HepG2 (cell line): Measurements from ENCODE around the gene ZKSCAN5. TPM values are rescaled to one million over a fixed set of nuclear protein-coding genes. Genes with fewer than 3 reads are reported as not detected.

Source experiments
- ARNT2 ChIP-seq: sonication (generic); formaldehyde crosslinking; IDR thresholded peaks from 2 replicates; pipeline ENCODE4 v1.8.0; 2022; ENCODE audit warnings: mild to moderate bottlenecking, low read depth, missing genetic modification reagents, moderate library complexity
- BCL6 ChIP-seq: IDR thresholded peaks from 2 replicates; pipeline ENCODE4 v1.6.1; 2016; ENCODE audit warnings: missing genetic modification reagents, missing compliant biosample characterization
- ERF ChIP-seq: IDR thresholded peaks from 2 replicates; pipeline ENCODE4 v1.6.1; 2018; ENCODE audit warnings: missing biosample characterization, missing genetic modification reagents
- ETV5 ChIP-seq: IDR thresholded peaks from 2 replicates; pipeline ENCODE4 v1.6.1; 2018; ENCODE audit warnings: missing biosample characterization, missing genetic modification reagents, inconsistent platforms, borderline replicate concordance
- FLYWCH1 ChIP-seq: sonication (generic); formaldehyde crosslinking; IDR thresholded peaks from 2 replicates; pipeline ENCODE4 v1.8.1; 2023; ENCODE audit warnings: mild to moderate bottlenecking, missing genetic modification reagents
- GZF1 ChIP-seq: sonication (generic); formaldehyde crosslinking; IDR thresholded peaks from 2 replicates; pipeline ENCODE4 v1.5.1; 2020; ENCODE audit warnings: mild to moderate bottlenecking, missing genetic modification reagents
- JARID2 ChIP-seq: sonication (generic); formaldehyde crosslinking; IDR thresholded peaks from 2 replicates; pipeline ENCODE4 v1.8.1; 2023; ENCODE audit warnings: missing genetic modification reagents, inconsistent platforms; ENCODE audit not compliant: insufficient replicate concordance
- KLF11 ChIP-seq: IDR thresholded peaks from 2 replicates; pipeline ENCODE4 v1.6.1; 2016; ENCODE audit warnings: missing compliant biosample characterization
- KLF9 ChIP-seq: IDR thresholded peaks from 2 replicates; pipeline ENCODE4 v1.6.1; 2016; ENCODE audit warnings: low read depth
- NR2F2 ChIP-seq: IDR thresholded peaks from 2 replicates; pipeline ENCODE4 v1.6.1; 2012; ENCODE audit warnings: low read depth, inconsistent platforms, borderline replicate concordance
- SP2 ChIP-seq: sonication (generic); formaldehyde crosslinking; IDR thresholded peaks from 2 replicates; pipeline ENCODE4 v1.5.1; 2020; ENCODE audit warnings: mild to moderate bottlenecking, missing genetic modification reagents
- TBX2 ChIP-seq: sonication (generic); formaldehyde crosslinking; IDR thresholded peaks from 2 replicates; pipeline ENCODE4 v1.5.0; 2020; ENCODE audit warnings: missing genetic modification reagents, mild to moderate bottlenecking, borderline replicate concordance
- ZBTB8A ChIP-seq: sonication (generic); formaldehyde crosslinking; IDR thresholded peaks from 2 replicates; pipeline ENCODE4 v1.4.0; 2020; ENCODE audit warnings: mild to moderate bottlenecking, low read depth, missing genetic modification reagents, borderline replicate concordance
- ZNF207 ChIP-seq: fragments of 450-650 bp; IDR thresholded peaks from 2 replicates; pipeline ENCODE4 v1.6.1; 2016; ENCODE audit warnings: antibody characterized with exemption, borderline replicate concordance
- ZNF674 ChIP-seq: sonication (generic); formaldehyde crosslinking; IDR thresholded peaks from 2 replicates; pipeline ENCODE4 v1.5.0; 2020; ENCODE audit warnings: low read depth, mild to moderate bottlenecking, missing genetic modification reagents
- ZNF709 ChIP-seq: sonication (generic); formaldehyde crosslinking; IDR thresholded peaks from 2 replicates; pipeline ENCODE4 v1.5.0; 2020; ENCODE audit warnings: mild to moderate bottlenecking, missing genetic modification reagents
- ZNF724P ChIP-seq: sonication (generic); formaldehyde crosslinking; IDR thresholded peaks from 2 replicates; pipeline ENCODE4 v1.8.0; 2022; ENCODE audit warnings: missing genetic modification reagents, borderline replicate concordance
- ZNF746 ChIP-seq: sonication (generic); formaldehyde crosslinking; IDR thresholded peaks from 2 replicates; pipeline ENCODE4 v1.8.0; 2022; ENCODE audit warnings: mild to moderate bottlenecking, missing genetic modification reagents
- ZNF839 ChIP-seq: sonication (generic); formaldehyde crosslinking; IDR thresholded peaks from 2 replicates; pipeline ENCODE4 v1.4.0; 2020; ENCODE audit warnings: missing genetic modification reagents, mild to moderate bottlenecking, borderline replicate concordance
- ZNF878 ChIP-seq: sonication (generic); formaldehyde crosslinking; IDR thresholded peaks from 2 replicates; pipeline ENCODE4 v1.8.1; 2023; ENCODE audit warnings: mild to moderate bottlenecking, missing genetic modification reagents, moderate library complexity
- polyA plus RNA-seq, 8 experiments: library from polyadenylated mRNA; depleted of rRNA in 3 of 8; stranded (reverse) in 7 of 8; unstranded in 1 of 8; fragments of >200 nt; fragmentation: Illumina TruSeq in 4 of 8; extraction: Trizol in 4 of 8; gene quantifications; 2 replicates each; pipeline versions ENCODE4 v1.2.1 to v1.2.3, GENCODE V29; 2011 to 2016; ENCODE audit warnings: low read depth in 4 of 8, missing spikeins in 1 of 8, mixed read lengths in 1 of 8; ENCODE audit not compliant: insufficient read depth in 1 of 8
- total RNA-seq, 5 experiments: library from RNA; depleted of rRNA; stranded (reverse); fragments of >200 nt; fragmentation: Illumina TruSeq; extraction: Trizol; gene quantifications; 2 replicates each; pipeline ENCODE4 v1.2.3, GENCODE V29; 2016; ENCODE audit warnings: low read depth in 1 of 5
- TF ChIP-seq, protein P1 (sequence below): sonication (generic); formaldehyde crosslinking; IDR thresholded peaks from 2 replicates; pipeline ENCODE4 v1.4.0; 2020; ENCODE audit warnings: missing genetic modification reagents
- TF ChIP-seq, protein P2 (sequence below): sonication (generic); formaldehyde crosslinking; IDR thresholded peaks from 2 replicates; pipeline ENCODE4 v1.4.0; 2020; ENCODE audit warnings: missing genetic modification reagents; ENCODE audit errors: not compliant biosample characterization
- TF ChIP-seq, protein P3 (sequence below): sonication (generic); formaldehyde crosslinking; IDR thresholded peaks from 2 replicates; pipeline ENCODE4 v1.5.1; 2020; ENCODE audit warnings: mild to moderate bottlenecking, missing genetic modification reagents, borderline replicate concordance

The ZKSCAN5 gene
- total and polyA plus RNA-seq, 2 of the 13 experiments (the other 11 are each of a cell fraction or from before 2014, with no cell fraction given), result 5.5 to 11.7 TPM

DNA sequence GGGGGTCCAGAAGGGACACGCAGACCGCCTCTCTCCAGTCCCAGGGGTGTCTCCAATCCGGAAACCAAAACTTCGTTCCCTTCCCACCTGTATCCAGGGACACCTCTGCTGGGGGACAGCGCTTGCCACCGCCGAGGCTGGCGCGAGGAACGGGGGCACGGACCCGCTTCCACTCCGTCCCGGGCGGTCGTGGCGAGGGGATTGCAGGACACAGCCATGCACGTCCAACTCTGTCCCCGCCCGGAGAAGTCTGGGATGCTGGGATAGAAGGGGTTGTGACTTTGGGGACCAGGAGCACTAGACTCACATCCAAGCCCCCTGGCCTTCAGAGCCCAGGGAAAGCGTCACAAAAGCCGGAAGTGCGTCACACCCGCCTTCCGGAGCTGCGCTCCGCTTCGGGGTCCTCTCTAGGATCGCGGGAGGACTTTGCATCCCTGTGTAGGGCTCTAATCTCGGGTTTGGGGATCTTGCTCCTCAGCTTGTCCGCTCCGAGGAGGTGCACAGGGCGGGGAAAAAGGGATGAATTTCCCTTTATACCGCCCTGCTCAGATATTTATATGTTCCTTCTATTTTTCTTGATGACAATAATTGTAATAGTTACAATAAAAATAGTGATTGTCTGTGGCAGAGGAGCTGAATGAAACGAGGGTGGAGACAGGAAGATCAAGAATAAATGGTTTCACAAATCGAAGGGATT is 47.5 kb downstream of the ZKSCAN5 start, which contains the start of gene FAM200A (continued):
- no peak for TF ChIP-seq JARID2
- no peak for TF ChIP-seq NR2F2
- 0 out of 2 replicates have a peak, but pooled peaks have one; percentile 68 for TF ChIP-seq ZNF839
- TF ChIP-seq TBX2 (CRISPR knock-in tag), result peak; percentile 57; the same call in 1 of the 2 replicates
- no peak for TF ChIP-seq ZBTB8A
- TF ChIP-seq KLF9, result peak; percentile 57; the same call in 1 of the 2 replicates
- no peak; the same call in 1 of the 2 replicates for TF ChIP-seq ZNF709
- 0 out of 2 replicates have a peak, but pooled peaks have one; percentile 29 for TF ChIP-seq ZNF724P
- peak; percentile 44; the same call in 1 of the 2 replicates for TF ChIP-seq BCL6
- TF ChIP-seq ETV5 (CRISPR knock-in tag), result peak; percentile 77
- TF ChIP-seq ZNF207, result no peak
- TF ChIP-seq FLYWCH1 (CRISPR knock-in tag), result no peak
- no peak for TF ChIP-seq SP2 (CRISPR knock-in tag)
- TF ChIP-seq ZNF746 (CRISPR knock-in tag), result 0 out of 2 replicates have a peak, but pooled peaks have one; percentile 22
- peak; percentile 42; the same call in 1 of the 2 replicates for TF ChIP-seq ARNT2 (CRISPR knock-in tag)
- TF ChIP-seq ERF (CRISPR knock-in tag), result peak; percentile 78; the same call in 1 of the 2 replicates
- TF ChIP-seq KLF11, result no peak
- TF ChIP-seq, protein P1, sequence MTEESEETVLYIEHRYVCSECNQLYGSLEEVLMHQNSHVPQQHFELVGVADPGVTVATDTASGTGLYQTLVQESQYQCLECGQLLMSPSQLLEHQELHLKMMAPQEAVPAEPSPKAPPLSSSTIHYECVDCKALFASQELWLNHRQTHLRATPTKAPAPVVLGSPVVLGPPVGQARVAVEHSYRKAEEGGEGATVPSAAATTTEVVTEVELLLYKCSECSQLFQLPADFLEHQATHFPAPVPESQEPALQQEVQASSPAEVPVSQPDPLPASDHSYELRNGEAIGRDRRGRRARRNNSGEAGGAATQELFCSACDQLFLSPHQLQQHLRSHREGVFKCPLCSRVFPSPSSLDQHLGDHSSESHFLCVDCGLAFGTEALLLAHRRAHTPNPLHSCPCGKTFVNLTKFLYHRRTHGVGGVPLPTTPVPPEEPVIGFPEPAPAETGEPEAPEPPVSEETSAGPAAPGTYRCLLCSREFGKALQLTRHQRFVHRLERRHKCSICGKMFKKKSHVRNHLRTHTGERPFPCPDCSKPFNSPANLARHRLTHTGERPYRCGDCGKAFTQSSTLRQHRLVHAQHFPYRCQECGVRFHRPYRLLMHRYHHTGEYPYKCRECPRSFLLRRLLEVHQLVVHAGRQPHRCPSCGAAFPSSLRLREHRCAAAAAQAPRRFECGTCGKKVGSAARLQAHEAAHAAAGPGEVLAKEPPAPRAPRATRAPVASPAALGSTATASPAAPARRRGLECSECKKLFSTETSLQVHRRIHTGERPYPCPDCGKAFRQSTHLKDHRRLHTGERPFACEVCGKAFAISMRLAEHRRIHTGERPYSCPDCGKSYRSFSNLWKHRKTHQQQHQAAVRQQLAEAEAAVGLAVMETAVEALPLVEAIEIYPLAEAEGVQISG (CRISPR knock-in tag), result peak; percentile 100
- no peak for TF ChIP-seq GZF1 (CRISPR knock-in tag)
- TF ChIP-seq ZNF674 (CRISPR knock-in tag), result no peak
- TF ChIP-seq, protein P2, sequence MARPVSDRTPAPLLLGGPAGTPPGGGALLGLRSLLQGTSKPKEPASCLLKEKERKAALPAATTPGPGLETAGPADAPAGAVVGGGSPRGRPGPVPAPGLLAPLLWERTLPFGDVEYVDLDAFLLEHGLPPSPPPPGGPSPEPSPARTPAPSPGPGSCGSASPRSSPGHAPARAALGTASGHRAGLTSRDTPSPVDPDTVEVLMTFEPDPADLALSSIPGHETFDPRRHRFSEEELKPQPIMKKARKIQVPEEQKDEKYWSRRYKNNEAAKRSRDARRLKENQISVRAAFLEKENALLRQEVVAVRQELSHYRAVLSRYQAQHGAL (CRISPR knock-in tag), result no peak
- no peak for TF ChIP-seq ZNF878
- TF ChIP-seq, protein P3, sequence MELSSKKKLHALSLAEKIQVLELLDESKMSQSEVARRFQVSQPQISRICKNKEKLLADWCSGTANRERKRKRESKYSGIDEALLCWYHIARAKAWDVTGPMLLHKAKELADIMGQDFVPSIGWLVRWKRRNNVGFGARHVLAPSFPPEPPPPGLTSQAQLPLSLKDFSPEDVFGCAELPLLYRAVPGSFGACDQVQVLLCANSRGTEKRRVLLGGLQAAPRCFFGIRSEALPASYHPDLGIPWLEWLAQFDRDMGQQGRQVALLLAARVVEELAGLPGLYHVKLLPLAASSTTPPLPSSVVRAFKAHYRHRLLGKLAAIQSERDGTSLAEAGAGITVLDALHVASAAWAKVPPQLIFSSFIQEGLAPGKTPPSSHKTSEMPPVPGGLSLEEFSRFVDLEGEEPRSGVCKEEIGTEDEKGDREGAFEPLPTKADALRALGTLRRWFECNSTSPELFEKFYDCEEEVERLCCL (CRISPR knock-in tag), result no peak
